Left renal cortex interstitium (tissue), 4 donors: ENCODE measurements around the gene CEP63. TPM values are rescaled to one million over a fixed set of nuclear protein-coding genes. Genes with fewer than 3 reads are reported as not detected.
"Not testable (repeated sequence)": the region's sequence is repeated elsewhere in the genome, so short reads cannot be mapped to it uniquely, and the experiment has no call there.

Source experiments
- DNase-seq, 4 donors: peaks; one replicate each; pipeline ENCODE4 v3.0.0-alpha.2; 2013; ENCODE audit warnings: low read depth in 4 of 4, low spot score in 2 of 4, missing footprints in 1 of 4
- polyA plus RNA-seq, 4 donors: library from polyadenylated mRNA; unstranded; fragments of 120-200 nt; gene quantifications; one replicate each; pipeline ENCODE4 v1.2.1, GENCODE V29; 2013; ENCODE audit not compliant: insufficient read length in 4 of 4

Gene CEP63
- polyA plus RNA-seq, 4 donors = 28.7 to 38.1 (median 36.5) TPM

DNA sequence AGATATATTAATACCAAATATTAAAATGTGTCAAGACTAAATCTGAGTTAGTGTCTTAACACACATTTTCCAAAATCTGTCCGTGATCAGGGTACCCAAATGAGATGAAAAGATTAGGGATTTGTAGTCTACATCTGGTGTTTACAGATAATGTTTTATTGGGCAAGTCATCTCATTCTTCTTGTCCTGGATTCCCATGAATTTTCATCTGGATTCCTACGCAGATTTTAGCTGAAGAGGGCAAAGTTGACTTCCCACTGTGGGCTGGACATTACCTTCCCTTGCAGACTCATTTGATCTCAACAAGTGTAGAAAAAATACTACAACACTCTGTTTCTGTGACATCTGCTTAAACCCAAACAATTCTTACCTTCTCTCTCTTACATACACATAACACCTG lies 79.1 kb downstream of the CEP63 start:
- no peak for DNase-seq

DNA sequence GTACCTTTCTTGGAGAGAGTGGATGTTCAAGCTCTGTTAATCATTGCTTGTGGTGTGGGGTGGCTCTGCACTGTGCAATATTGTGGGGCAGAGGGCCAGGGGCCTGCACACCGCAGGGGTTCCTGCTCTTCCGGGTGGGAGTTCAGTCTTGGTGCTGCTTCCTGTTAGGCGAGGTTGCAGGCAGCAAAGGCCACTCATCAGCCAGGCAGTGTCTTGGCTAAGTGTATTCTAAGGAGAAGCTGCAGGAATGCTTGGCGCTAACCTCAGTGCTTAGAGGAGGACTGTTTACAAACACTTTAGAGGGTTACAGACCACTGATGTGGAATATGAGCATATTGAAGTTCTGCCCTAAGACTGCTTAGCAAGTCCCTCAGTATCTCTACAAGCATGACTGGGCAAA lies 81.7 kb downstream of the CEP63 start:
- DNase-seq = peak in 1 of 4 donors; percentile 2

DNA sequence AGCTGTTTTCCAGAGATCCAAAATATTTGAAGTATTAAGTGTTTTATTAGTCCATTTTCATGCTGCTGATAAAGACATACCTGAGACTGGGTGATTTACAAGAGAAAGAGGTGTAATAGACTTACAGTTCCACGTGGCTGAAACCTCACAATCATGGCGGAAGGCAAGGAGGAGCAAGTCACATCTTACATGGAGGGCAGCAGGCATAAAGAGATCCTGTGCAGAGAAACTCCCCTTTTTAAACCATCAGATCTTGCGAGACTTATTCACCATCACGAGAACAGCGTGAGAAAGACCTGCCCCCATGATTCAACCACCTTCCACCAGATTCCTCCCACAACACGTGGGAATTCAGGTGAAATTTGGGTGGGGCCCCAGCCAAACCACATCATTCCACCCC lies 82.9 kb downstream of the CEP63 start:
- no peak for DNase-seq

GRCh38 chr3:134569899-134570298 lies 84.0 kb downstream of the CEP63 start:
- not testable (repeated sequence) for DNase-seq

DNA sequence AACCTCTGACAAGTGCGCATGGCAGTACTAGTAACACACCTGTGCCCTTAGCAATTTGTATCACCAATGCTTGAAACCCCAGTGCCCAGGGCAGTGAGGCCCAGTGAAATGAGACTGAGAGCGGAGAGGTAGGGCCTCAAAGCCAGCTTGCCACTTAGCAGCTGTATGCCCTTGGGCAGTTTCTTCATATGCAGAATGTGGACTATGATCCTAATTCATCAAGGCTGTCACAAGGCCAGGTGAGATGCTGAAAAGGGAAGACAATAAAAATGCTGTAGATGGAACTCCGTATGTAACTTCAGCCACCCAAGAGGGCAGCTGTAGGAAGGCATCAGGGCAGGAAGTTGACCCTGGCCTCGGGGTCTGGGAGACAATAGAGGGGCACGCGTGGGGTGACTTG lies 90.6 kb downstream of the CEP63 start:
- DNase-seq = no peak

GRCh38 chr3:134576831-134577230 lies 91.0 kb downstream of the CEP63 start:
- DNase-seq = no peak

- DNase-seq = no peak
These were observed 93.3 kb downstream of the CEP63 start for GRCh38 chr3:134579141-134579665.

- no peak for DNase-seq
These were observed 104.9 kb downstream of the CEP63 start for GRCh38 chr3:134590766-134591165.

DNA sequence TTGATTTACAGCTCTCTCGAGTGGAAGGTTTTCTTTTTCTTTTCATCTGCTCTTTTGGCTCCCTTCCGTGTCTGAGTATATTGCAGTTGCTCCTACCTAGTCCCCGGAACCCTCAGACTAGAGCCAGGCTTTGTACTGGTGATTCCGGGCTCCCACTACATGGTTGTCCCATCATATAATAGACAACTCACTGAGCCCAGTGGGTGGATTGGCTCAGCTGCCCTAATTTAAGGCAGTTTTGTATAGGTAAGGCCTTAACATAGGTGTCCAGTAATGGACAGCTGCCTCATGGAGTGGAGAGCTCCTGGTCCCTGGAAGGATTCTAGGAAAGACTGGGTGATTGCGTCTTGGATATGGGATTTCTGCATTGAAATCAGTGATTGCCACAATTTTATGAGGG lies 106.9 kb downstream of the CEP63 start:
- no peak for DNase-seq

DNA sequence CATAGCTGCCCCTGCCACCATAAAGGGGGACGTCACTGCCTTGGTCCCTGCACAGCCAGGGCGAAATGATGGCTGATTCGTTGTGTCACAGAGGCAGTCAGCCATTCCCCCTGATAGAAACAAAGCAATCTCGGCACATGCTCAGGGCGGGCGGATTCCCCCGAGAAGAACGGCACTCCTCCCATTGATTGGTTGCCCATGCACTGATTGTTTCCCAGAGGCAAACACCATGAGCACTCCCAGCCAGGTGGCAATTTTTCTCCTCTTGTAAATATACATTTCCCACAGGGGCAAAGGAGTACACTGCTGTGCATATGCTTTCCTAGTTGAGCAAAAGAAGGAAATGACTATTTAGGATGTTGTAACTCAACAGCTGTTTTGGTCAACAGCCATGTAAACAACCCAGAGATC lies 108.5 kb downstream of the CEP63 start:
- no peak for DNase-seq

DNA sequence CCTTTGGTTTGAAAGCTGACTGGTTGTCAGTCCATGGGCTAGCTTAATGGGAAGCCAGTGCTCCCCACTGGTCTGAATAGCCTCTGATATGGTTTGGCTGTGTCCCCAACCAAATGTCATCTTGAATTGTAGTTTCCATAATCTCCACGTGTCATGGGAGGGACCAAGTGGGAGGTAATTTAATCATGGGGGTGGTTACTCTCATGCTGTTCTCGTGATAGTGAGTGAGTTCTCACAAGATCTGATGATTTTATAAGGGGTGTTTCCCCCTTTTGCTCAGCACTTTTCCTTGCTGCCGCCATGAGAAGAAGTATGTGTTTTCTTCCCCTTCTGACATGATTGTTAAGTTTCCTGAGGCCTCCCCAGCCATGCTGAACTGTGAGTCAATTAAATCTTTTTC lies 109.1 kb downstream of the CEP63 start:
- not testable (repeated sequence) for DNase-seq

DNA sequence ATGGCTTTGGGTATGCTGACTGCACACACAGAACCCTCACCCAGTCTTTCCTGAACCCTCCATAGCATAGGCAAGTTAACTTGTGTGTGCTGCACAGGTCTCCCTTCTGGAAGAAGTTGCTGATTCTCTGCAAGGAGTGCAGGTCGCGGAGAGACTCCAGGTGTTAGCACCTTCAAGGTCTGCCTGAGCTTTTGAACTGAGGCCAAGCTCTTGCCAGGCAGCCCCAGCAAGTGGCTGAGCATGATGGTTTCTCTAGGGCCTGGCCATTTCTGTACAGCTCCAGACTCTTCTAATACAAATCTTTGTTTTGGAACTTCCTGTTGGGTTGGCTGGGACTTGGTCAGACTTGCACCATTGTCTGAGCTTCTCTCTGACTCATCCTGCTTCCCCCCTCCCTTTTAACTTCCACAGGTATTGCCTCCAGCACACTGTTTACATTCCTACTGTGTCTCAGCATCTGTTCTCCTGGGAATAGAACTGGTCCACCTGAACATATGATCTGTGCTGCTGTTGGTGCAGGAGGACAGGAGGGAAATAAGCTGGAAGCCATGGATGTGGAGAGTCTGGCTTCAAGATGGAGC lies 111.6 kb downstream of the CEP63 start:
- no peak for DNase-seq

- DNase-seq = no peak
These were observed 113.1 kb downstream of the CEP63 start for GRCh38 chr3:134598763-134599545.

DNA sequence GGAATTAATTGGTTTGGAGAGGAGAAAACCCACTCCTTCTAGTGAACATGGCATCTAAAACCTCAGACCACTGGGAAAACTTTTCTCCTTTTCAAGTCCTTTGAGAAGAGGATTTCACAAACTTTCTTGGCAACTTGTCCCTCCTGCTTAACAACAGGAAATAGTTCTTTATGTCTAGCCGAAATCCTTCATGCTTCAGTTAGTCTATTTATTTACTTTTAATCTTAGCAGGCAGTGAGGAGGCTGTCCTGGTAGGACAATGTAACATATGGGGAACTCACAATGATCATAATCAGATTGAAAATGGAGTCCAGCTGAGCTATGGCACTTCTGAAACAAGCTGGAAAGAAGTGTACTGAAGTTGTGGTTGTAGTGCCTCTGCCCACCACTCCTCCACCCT lies 114.3 kb downstream of the CEP63 start:
- DNase-seq = no peak

DNA sequence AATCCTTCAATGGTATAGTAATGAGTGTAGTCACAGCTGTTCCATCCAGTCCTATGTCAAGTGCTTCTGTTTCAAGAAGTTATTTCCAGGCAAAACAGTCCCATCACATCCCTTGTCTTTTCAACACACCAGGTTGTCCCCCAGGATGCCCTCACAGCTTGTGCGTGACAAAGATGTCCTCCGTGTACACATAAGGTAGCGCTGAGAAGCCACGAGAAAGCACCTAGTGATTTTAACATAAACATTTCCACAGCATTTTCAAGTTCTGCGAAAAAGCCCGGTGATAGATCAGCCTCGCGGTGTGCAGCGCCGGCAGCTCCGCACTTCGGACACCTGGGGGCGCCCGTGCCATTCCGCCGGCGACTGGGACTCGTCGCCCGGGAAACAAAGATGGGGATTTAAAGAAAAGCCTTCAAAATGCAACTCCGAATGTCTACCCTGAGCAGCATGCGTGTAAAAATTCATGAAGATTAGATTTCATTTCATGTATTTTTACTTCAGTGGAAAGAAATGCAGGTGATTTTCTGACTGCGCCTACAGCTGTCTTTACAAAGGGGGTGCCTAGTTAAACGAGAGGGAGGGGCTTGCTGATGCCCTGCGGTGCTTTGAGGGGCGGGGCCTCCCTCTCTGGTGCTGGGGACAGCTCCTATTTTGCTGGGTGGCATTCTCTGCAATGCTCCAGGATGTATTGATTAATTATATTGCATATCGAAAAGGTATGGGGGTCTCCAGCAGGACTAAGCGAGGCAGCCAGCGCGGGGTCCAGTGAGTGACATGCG lies 115.0 kb downstream of the CEP63 start:
- DNase-seq = peak; percentile 55 to 59 (median 57)

DNA sequence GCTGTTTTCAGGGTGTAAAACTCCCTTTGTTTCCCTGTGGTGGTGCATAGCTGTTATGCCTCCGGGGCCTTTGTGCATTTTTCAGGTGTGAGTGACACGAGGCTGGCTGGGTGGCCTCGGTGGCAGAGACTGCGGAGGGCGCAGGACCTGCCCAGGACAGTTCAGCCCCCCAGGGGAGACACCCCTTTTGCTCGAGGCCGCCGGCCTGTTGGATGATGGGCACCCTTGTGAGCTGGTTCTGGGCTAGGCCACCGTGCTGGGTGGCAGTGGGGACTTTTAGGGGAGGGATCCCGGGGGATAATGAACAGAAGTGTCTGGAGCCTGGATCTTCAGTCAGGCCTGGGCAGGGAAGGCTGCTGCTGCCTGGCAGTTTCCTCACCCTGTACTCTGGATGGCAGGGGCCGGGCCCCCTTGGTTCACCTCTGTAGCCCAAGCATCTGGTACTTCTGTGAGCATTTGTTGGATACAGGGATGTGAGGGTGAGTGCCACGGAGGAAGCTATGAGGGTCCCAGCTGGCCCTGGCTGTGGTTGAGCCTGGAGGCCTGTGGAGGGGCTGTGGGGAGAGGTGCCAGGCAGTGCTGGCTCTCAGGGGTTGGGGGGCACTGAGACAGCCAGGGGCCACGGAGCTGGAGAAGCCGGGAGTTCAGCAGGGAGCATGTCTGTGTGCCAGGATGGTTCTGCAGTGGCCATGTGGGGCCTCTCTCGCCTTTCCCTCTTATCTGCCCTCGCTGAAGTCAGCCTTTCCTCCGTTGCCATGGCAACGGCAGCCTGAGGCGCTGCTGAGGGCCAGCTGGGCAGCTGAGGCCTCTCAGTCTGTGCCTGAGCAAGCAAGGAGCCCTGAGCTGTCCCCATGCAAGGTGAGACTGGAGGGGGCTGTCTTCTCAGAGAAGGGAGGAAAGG lies 115.9 kb downstream of the CEP63 start:
- DNase-seq = peak in 2 of 4 donors; percentile 61 to 65

GRCh38 chr3:134602440-134602814 lies 116.6 kb downstream of the CEP63 start:
- no peak for DNase-seq

- no peak for DNase-seq
These were observed 117.6 kb downstream of the CEP63 start for GRCh38 chr3:134603480-134603879.

GRCh38 chr3:134603956-134604355 lies 118.1 kb downstream of the CEP63 start:
- no peak for DNase-seq

DNA sequence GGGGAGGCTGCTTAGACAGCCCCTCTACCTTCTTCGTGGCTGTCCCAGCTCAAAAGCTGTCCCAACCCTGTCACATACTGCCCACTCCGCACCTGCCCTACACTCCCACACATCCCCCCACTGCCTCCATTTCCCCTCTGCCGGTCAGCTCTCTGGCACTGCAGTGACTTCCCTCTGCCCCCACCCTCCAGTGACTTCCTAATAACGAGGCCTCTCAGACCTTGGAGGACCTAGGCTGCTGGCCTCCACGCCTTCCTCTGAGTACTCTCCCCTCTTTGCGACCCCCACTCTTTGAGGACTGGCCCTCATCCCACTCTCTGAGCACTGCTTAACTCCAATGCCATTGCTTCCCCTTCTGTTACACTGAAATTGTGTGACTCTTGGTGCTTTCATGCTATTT lies 119.7 kb downstream of the CEP63 start:
- DNase-seq = no peak
